HepG2 (cell line): ENCODE measurements around the gene DNLZ. TPM values are rescaled to one million over a fixed set of nuclear protein-coding genes. Genes with fewer than 3 reads are reported as not detected.

Experiments
- ATAC-seq: fragments of 200-7000 bp; cut with Tn5 transposase; 3 replicates; pipeline ENCODE4 v1.9.1; 2020; ENCODE audit warnings: mild to moderate bottlenecking, moderate library complexity
- BruUV-seq: library from RNA; stranded (reverse); fragments of 400-500 nt; replicated peaks from 2 replicates; lab custom pipeline; 2021; lab: Mats Ljungman, UMichigan
- CTCF ChIA-PET: fragments of 300-600 bp; formaldehyde crosslinking; extraction: SDS; loops from one replicate; lab custom pipeline; 2021; ENCODE audit warnings: low total read pairs, inconsistent platforms, low intra/inter-chr PET ratio; lab: Yijun Ruan, JAX
- POLR2A ChIA-PET: fragments of 350-600 bp; sonication (Branson Sonifier 250); formaldehyde crosslinking; loops from one replicate; lab custom pipeline; 2020; ENCODE audit warnings: antibody characterized with exemption, inconsistent platforms; lab: Yijun Ruan, JAX
- DNase-seq: peaks from one replicate; pipeline ENCODE4 v3.0.0-alpha.2; 2015; ENCODE audit warnings: low spot score
- FAIRE-seq: peaks from 3 replicates; lab custom pipeline; 2011; peaks lifted over from hg19 to GRCh38; lab: Jason Lieb, UNC
- H2AFZ ChIP-seq: one replicate; pipeline ENCODE4 v1.6.1; 2011; ENCODE audit warnings: low read length, inconsistent platforms
- H3K27ac ChIP-seq: fragments of 300-600 bp; 3 replicates; pipeline ENCODE4 v1.8.0; 2011; ENCODE audit warnings: mixed run types, mild to moderate bottlenecking, mixed read lengths, low read length, inconsistent platforms; ENCODE audit not compliant: insufficient read depth; ENCODE audit errors: extremely low read length
- H3K27me3 ChIP-seq, 2 experiments: fragments of 200-600 bp in 1 of 2; 2 replicates in 1 of 2; 3 replicates in 1 of 2; pipeline versions ENCODE4 v1.6.0 to v1.8.0; 2011; ENCODE audit warnings: low read length in 2 of 2, mild to moderate bottlenecking in 2 of 2, moderate library complexity in 2 of 2, inconsistent platforms in 1 of 2; ENCODE audit not compliant: insufficient read depth in 2 of 2, control insufficient read depth in 1 of 2
- H3K36me3 ChIP-seq, 2 experiments: fragments of 200-600 bp in 1 of 2; replicated peaks in 1 of 2; 2 replicates in 1 of 2; 3 replicates in 1 of 2; pipeline versions ENCODE4 v1.5.1 to v1.8.0; 2011; ENCODE audit warnings: low read length in 2 of 2, inconsistent platforms in 1 of 2; ENCODE audit not compliant: insufficient read depth in 2 of 2, control insufficient read depth in 1 of 2
- H3K4me1 ChIP-seq: 2 replicates; pipeline ENCODE4 v1.5.1; 2012; ENCODE audit warnings: low read length, inconsistent platforms; ENCODE audit not compliant: insufficient read depth
- H3K4me2 ChIP-seq: 2 replicates; pipeline ENCODE4 v1.6.0; 2011; ENCODE audit warnings: low read depth, low read length, inconsistent platforms
- H3K4me3 ChIP-seq, 3 experiments: fragments of 200-600 bp in 1 of 3; sonication (generic), shearing (Covaris generic) in 1 of 3; replicated peaks in 1 of 3; 2 replicates each; pipeline ENCODE4 v1.5.1; 2011 to 2016; ENCODE audit warnings: low read length in 3 of 3, inconsistent platforms in 2 of 3, low read depth in 2 of 3, mild to moderate bottlenecking in 2 of 3, control low read depth in 1 of 3, mixed read lengths in 1 of 3; ENCODE audit not compliant: insufficient read depth in 1 of 3
- H3K79me2 ChIP-seq: one replicate; pipeline ENCODE4 v1.6.1; 2011; ENCODE audit warnings: low read length, inconsistent platforms; ENCODE audit not compliant: insufficient read depth
- H3K9ac ChIP-seq: 2 replicates; pipeline ENCODE4 v1.6.0; 2011; ENCODE audit warnings: mild to moderate bottlenecking, low read depth, low read length, inconsistent platforms; ENCODE audit not compliant: insufficient read depth
- H3K9me3 ChIP-seq: 2 replicates; pipeline ENCODE4 v1.5.1; 2012; ENCODE audit warnings: mild to moderate bottlenecking, low read length
- H4K20me1 ChIP-seq: 2 replicates; pipeline ENCODE4 v1.6.0; 2011; ENCODE audit warnings: inconsistent platforms, mild to moderate bottlenecking, low read length, moderate library complexity; ENCODE audit not compliant: insufficient read depth
- AGO2 ChIP-seq: fragments of 200-400 bp; formaldehyde crosslinking; optimal IDR thresholded peaks from 2 replicates; pipeline ENCODE3; 2017; ENCODE audit warnings: mild to moderate bottlenecking, low read depth, low read length, moderate library complexity
- HMGXB3 ChIP-seq: sonication (generic); formaldehyde crosslinking; IDR thresholded peaks from 2 replicates; pipeline ENCODE4 v1.4.0; 2020; ENCODE audit warnings: missing genetic modification reagents, borderline replicate concordance
- LCORL ChIP-seq, 2 experiments: fragments of 450-650 bp in 1 of 2; sonication (generic) in 1 of 2; formaldehyde crosslinking in 1 of 2; IDR thresholded peaks; 2 replicates each; pipeline versions ENCODE4 v1.5.0 to v1.6.1; 2017 to 2020; ENCODE audit warnings: antibody characterized with exemption in 1 of 2, missing genetic modification reagents in 1 of 2
- RBFOX2 ChIP-seq: fragments of 200-400 bp; formaldehyde crosslinking; IDR thresholded peaks from 2 replicates; pipeline ENCODE4 v1.6.1; 2017; ENCODE audit warnings: low read depth, mild to moderate bottlenecking, low read length
- THRA ChIP-seq: sonication (generic); formaldehyde crosslinking; IDR thresholded peaks from 2 replicates; pipeline ENCODE4 v1.4.0; 2020; ENCODE audit warnings: missing genetic modification reagents, borderline replicate concordance
- WGBS: methylation state at CpG from one replicate; pipeline ENCODE4 v1.1.6; 2017; ENCODE audit warnings: low lambda C conversion rate; 5-methylcytosine and 5-hydroxymethylcytosine counted together
- in situ Hi-C: cut with HindIII; loops from 2 replicates; pipeline ENCODE4 v1.10.0; 2017; ENCODE audit warnings: low pct_unique_long_range_greater_than_20kb; ENCODE audit not compliant: extremely low pct_ligation_motif_present
- intact Hi-C: fragments of 100-400 bp; cut with micrococcal nuclease; formaldehyde crosslinking; loops from one replicate; pipeline ENCODE4 v1.10.0; 2022; ENCODE audit not compliant: unreplicated experiment
- polyA plus RNA-seq, 8 experiments: library from polyadenylated mRNA; depleted of rRNA in 3 of 8; stranded (reverse) in 7 of 8; unstranded in 1 of 8; fragments of >200 nt; fragmentation: Illumina TruSeq in 4 of 8; extraction: Trizol in 4 of 8; gene quantifications; 2 replicates each; pipeline versions ENCODE4 v1.2.1 to v1.2.3, GENCODE V29; 2011 to 2016; ENCODE audit warnings: low read depth in 4 of 8, missing spikeins in 1 of 8, mixed read lengths in 1 of 8; ENCODE audit not compliant: insufficient read depth in 1 of 8
- total RNA-seq, 5 experiments: library from RNA; depleted of rRNA; stranded (reverse); fragments of >200 nt; fragmentation: Illumina TruSeq; extraction: Trizol; gene quantifications; 2 replicates each; pipeline ENCODE4 v1.2.3, GENCODE V29; 2016; ENCODE audit warnings: low read depth in 1 of 5

DNLZ gene
- total and polyA plus RNA-seq, 2 of the 13 experiments (the other 11 are each of a cell fraction or from before 2014, with no cell fraction given): 3.4 to 8.0 TPM

- no peak for TF ChIP-seq HMGXB3 (CRISPR knock-in tag)
- no peak for TF ChIP-seq LCORL (IDR thresholded peaks at IDR 0.05)
- no peak for TF ChIP-seq LCORL (CRISPR knock-in tag; IDR thresholded peaks at IDR 0.05)
Measured at GRCh38 chr9:136395020-136395340, 31.4 kb upstream of the DNLZ start (continued).

GRCh38 chr9:136394312-136395019 is 30.9 kb upstream of the DNLZ start:
- H3K4me3 ChIP-seq: no peak overlapping the region
- ATAC-seq: no peak
- no peaks in the 10 kb centered on the region for H3K9me3 ChIP-seq
- H4K20me1 ChIP-seq: 0 out of 2 replicates have a peak, but pooled peaks cover 2% of the 10 kb centered on the region
- peak; percentile 75 for TF ChIP-seq AGO2
- TF ChIP-seq THRA (CRISPR knock-in tag): no peak
- 0 out of 2 replicates have a peak, but pooled peaks have one; percentile 19 for TF ChIP-seq RBFOX2
- peaks cover 27 to 63% of the 10 kb centered on the region in 2 experiments; a peak in 4 of 5 replicates for H3K36me3 ChIP-seq
- H3K4me1 ChIP-seq: peaks cover 12% of the 10 kb centered on the region
- 94% methylated on average over 15 of the region's 21 CpGs for WGBS
- in situ Hi-C loops (no loop called here), intact Hi-C loops (no loop called here)
- FAIRE-seq: no peak
- no peaks in the 10 kb centered on the region for H3K27me3 ChIP-seq
- ChIA-PET CTCF (no interaction called here), POLR2A (interaction anchor here (1.3 kb wide), 1 partner anchor 16 kb away, joined by 3 read pairs; no protein-coding TSS in a partner anchor)
- BruUV-seq: no TSS peak
- H3K9ac ChIP-seq: no peak overlapping the region
- no peak overlapping the region for H3K4me2 ChIP-seq
- DNase-seq: no peak
- no peak overlapping the region for H2AFZ ChIP-seq
- H3K27ac ChIP-seq: no peak overlapping the region
- peaks cover 19% of the 10 kb centered on the region for H3K79me2 ChIP-seq
